H1 (cell line): Measurements from ENCODE around the gene AHRR. TPM values are rescaled to one million over a fixed set of nuclear protein-coding genes. Genes with fewer than 3 reads are reported as not detected.
A peak's percentile ranks its signal among the peaks of the same experiment; 100 is the strongest.
"Not testable (repeated sequence)": the region's sequence is repeated elsewhere in the genome, so short reads cannot be mapped to it uniquely, and the experiment has no call there.

ENCODE experiments used
- CTCF ChIA-PET: fragments of 300-600 bp; sonication (Branson Sonifier 250); formaldehyde crosslinking; loops from one replicate; lab custom pipeline; 2021; ENCODE audit not compliant: partially characterized antibody; lab: Charles Lee
- POLR2A ChIA-PET: fragments of 300-600 bp; sonication (Branson Sonifier 250); formaldehyde crosslinking; loops from one replicate; lab custom pipeline; 2021; ENCODE audit warnings: inconsistent platforms; ENCODE audit not compliant: partially characterized antibody; lab: Charles Lee
- DNase-seq, 2 experiments: peaks; one replicate each; pipeline versions ENCODE4 v3.0.0 to v3.0.0-alpha.2; 2010 to 2022; ENCODE audit warnings: low spot score in 2 of 2, low read depth in 1 of 2, mixed read lengths in 1 of 2
- FAIRE-seq: peaks from 2 replicates; lab custom pipeline; 2011; peaks lifted over from hg19 to GRCh38; lab: Jason Lieb, UNC
- H2AFZ ChIP-seq: 2 replicates; pipeline ENCODE4 v1.8.1; 2012; ENCODE audit warnings: low read length, inconsistent platforms
- H2AK5ac ChIP-seq: 2 replicates; pipeline ENCODE4 v1.6.1; 2013; ENCODE audit warnings: low read depth, low read length
- H2BK120ac ChIP-seq: replicated peaks from 2 replicates; pipeline ENCODE3; 2013; ENCODE audit warnings: low read depth, low read length, inconsistent platforms
- H2BK12ac ChIP-seq: 2 replicates; pipeline ENCODE4 v1.6.1; 2013; ENCODE audit warnings: low read depth, low read length
- H2BK15ac ChIP-seq: 2 replicates; pipeline ENCODE4 v1.6.1; 2013; ENCODE audit warnings: low read length
- H2BK20ac ChIP-seq: 2 replicates; pipeline ENCODE4 v1.6.1; 2013; ENCODE audit warnings: low read length
- H2BK5ac ChIP-seq: 2 replicates; pipeline ENCODE4 v1.6.1; 2013; ENCODE audit warnings: low read depth, low read length
- H3K14ac ChIP-seq: 2 replicates; pipeline ENCODE4 v1.6.1; 2013; ENCODE audit warnings: inconsistent platforms; ENCODE audit not compliant: insufficient read length
- H3K18ac ChIP-seq: 2 replicates; pipeline ENCODE4 v1.6.1; 2013; ENCODE audit warnings: low read length; ENCODE audit errors: extremely low read depth
- H3K23ac ChIP-seq: 2 replicates; pipeline ENCODE4 v1.6.1; 2013; ENCODE audit warnings: inconsistent platforms; ENCODE audit not compliant: insufficient read length
- H3K23me2 ChIP-seq: 2 replicates; pipeline ENCODE4 v1.6.1; 2013; ENCODE audit warnings: low read depth, low read length
- H3K27ac ChIP-seq: 2 replicates; pipeline ENCODE4 v1.6.1; 2011; ENCODE audit warnings: low read depth, low read length, inconsistent platforms
- H3K27me3 ChIP-seq, 4 experiments: replicated peaks in 1 of 4; 1 replicate in 1 of 4; 2 replicates in 3 of 4; pipeline versions ENCODE4 v1.6.1 to v1.8.1; 2011 to 2013; ENCODE audit warnings: low read length in 3 of 4, mild to moderate bottlenecking in 3 of 4, inconsistent platforms in 2 of 4, mixed read lengths in 2 of 4, moderate library complexity in 1 of 4; ENCODE audit not compliant: control insufficient read depth in 3 of 4, insufficient read depth in 3 of 4; ENCODE audit errors: extremely low read depth in 1 of 4
- H3K36me3 ChIP-seq, 4 experiments: 2 replicates each; pipeline versions ENCODE4 v1.6.1 to v1.8.1; 2011 to 2013; ENCODE audit warnings: mild to moderate bottlenecking in 4 of 4, low read length in 3 of 4, moderate library complexity in 2 of 4, control low read depth in 1 of 4, inconsistent platforms in 1 of 4; ENCODE audit not compliant: insufficient read depth in 4 of 4, control insufficient read depth in 2 of 4
- H3K4ac ChIP-seq: replicated peaks from 2 replicates; pipeline ENCODE3; 2013; ENCODE audit warnings: low read length, low read depth, mixed read lengths, inconsistent platforms; ENCODE audit not compliant: insufficient read length
- H3K4me1 ChIP-seq, 4 experiments: replicated peaks in 1 of 4; 1 replicate in 1 of 4; 2 replicates in 3 of 4; pipeline versions ENCODE4 v1.6.1 to v1.8.1; 2011 to 2013; ENCODE audit warnings: low read length in 3 of 4, inconsistent platforms in 2 of 4, mixed read lengths in 1 of 4; ENCODE audit not compliant: insufficient read depth in 4 of 4, control insufficient read depth in 3 of 4
- H3K4me2 ChIP-seq, 2 experiments: 2 replicates each; pipeline versions ENCODE4 v1.6.1 to v1.8.1; 2011 to 2013; ENCODE audit warnings: low read depth in 2 of 2, low read length in 2 of 2, control low read depth in 1 of 2, inconsistent platforms in 1 of 2, mild to moderate bottlenecking in 1 of 2; ENCODE audit not compliant: insufficient read depth in 1 of 2
- H3K4me3 ChIP-seq, 4 experiments: fragments of 200-600, 300-600 bp in 1 of 4; sonication (generic), shearing (Covaris generic), sonication (Bioruptor Twin) in 1 of 4; 2 replicates each; pipeline versions ENCODE4 v1.5.1 to v1.8.1; 2011 to 2016; ENCODE audit warnings: low read length in 4 of 4, low read depth in 3 of 4, control low read depth in 2 of 4, inconsistent platforms in 2 of 4, mild to moderate bottlenecking in 2 of 4, mixed read lengths in 1 of 4, moderate library complexity in 1 of 4; ENCODE audit not compliant: insufficient read depth in 2 of 4; ENCODE audit errors: extremely low read depth in 1 of 4
- H3K56ac ChIP-seq: replicated peaks from 2 replicates; pipeline ENCODE3; 2013; ENCODE audit warnings: low read depth, mild to moderate bottlenecking, mixed read lengths, low read length, inconsistent platforms; ENCODE audit not compliant: insufficient read length
- H3K79me1 ChIP-seq: 2 replicates; pipeline ENCODE4 v1.6.1; 2013; ENCODE audit warnings: low read depth, low read length, control low read depth
- H3K79me2 ChIP-seq, 2 experiments: 2 replicates each; pipeline versions ENCODE4 v1.6.1 to v1.8.1; 2012 to 2013; ENCODE audit warnings: low read length in 2 of 2, mild to moderate bottlenecking in 2 of 2, inconsistent platforms in 1 of 2; ENCODE audit not compliant: insufficient read depth in 2 of 2, control insufficient read depth in 1 of 2
- H3K9ac ChIP-seq, 4 experiments: replicated peaks in 1 of 4; 1 replicate in 1 of 4; 2 replicates in 3 of 4; pipeline versions ENCODE4 v1.6.1 to v1.8.1; 2011 to 2013; ENCODE audit warnings: low read depth in 3 of 4, low read length in 3 of 4, control low read depth in 2 of 4, mild to moderate bottlenecking in 2 of 4, moderate library complexity in 2 of 4, inconsistent platforms in 1 of 4; ENCODE audit errors: extremely low read depth in 1 of 4
- H3K9me3 ChIP-seq, 2 experiments: 2 replicates each; pipeline versions ENCODE4 v1.6.1 to v1.8.1; 2012 to 2013; ENCODE audit warnings: mild to moderate bottlenecking in 2 of 2, moderate library complexity in 2 of 2, control low read depth in 1 of 2, inconsistent platforms in 1 of 2, low read depth in 1 of 2, low read length in 1 of 2, mixed read lengths in 1 of 2; ENCODE audit not compliant: insufficient read depth in 2 of 2
- H4K20me1 ChIP-seq, 2 experiments: replicated peaks in 1 of 2; 2 replicates each; pipeline versions ENCODE3 to v1.8.1; 2011 to 2013; ENCODE audit warnings: inconsistent platforms in 2 of 2, low read length in 2 of 2, mild to moderate bottlenecking in 1 of 2; ENCODE audit not compliant: insufficient read depth in 2 of 2, control insufficient read depth in 1 of 2
- H4K5ac ChIP-seq: 2 replicates; pipeline ENCODE4 v1.6.1; 2013; ENCODE audit warnings: low read length, low read depth, mixed read lengths, inconsistent platforms; ENCODE audit not compliant: insufficient read length
- H4K8ac ChIP-seq: 2 replicates; pipeline ENCODE4 v1.8.0; 2013; ENCODE audit warnings: mild to moderate bottlenecking, moderate library complexity, low read length, inconsistent platforms; ENCODE audit not compliant: insufficient read depth; ENCODE audit errors: extremely low read depth
- H4K91ac ChIP-seq: replicated peaks from 2 replicates; pipeline ENCODE3; 2013; ENCODE audit warnings: low read length, mixed read lengths, inconsistent platforms; ENCODE audit not compliant: insufficient read length
- YY1 ChIP-seq: IDR thresholded peaks from 2 replicates; pipeline ENCODE4 v1.6.1; 2011; ENCODE audit warnings: low read depth, mild to moderate bottlenecking, low read length
- WGBS, 2 experiments: shearing (Covaris generic) in 1 of 2; methylation state at CpG; one replicate each; pipeline versions ENCODE4 v1.1.6 to v1.1.7; 2013 to 2015; ENCODE audit warnings: low lambda C conversion rate in 2 of 2, mixed read lengths in 2 of 2, inconsistent platforms in 1 of 2, low coverage in 1 of 2, missing lambda C conversion rate in 1 of 2; ENCODE audit not compliant: insufficient replicate concordance in 2 of 2, insufficient coverage in 1 of 2, insufficient read length in 1 of 2; ENCODE audit errors: extremely low coverage in 1 of 2, missing lambda C conversion rate in 1 of 2; 5-methylcytosine and 5-hydroxymethylcytosine counted together
- polyA plus RNA-seq, 7 experiments: library from polyadenylated mRNA; depleted of rRNA in 3 of 7; stranded (reverse) in 5 of 7; unstranded in 2 of 7; fragments of >200 nt in 5 of 7; fragments of 200-250 nt in 2 of 7; gene quantifications; 1 replicate in 5 of 7; 2 replicates in 1 of 7; 4 replicates in 1 of 7; pipeline versions ENCODE4 v1.2.1 to v1.2.3, GENCODE V29; 2011 to 2013; ENCODE audit warnings: missing spikeins in 2 of 7, mixed read lengths in 2 of 7
- total RNA-seq: library from RNA; stranded (reverse); fragmentation: NEBNext Ultra II Directional; extraction: Animal tissue kit (Norgen Biotek cat#: 25700); gene quantifications from 2 replicates; pipeline ENCODE4 v1.2.1, GENCODE V29; 2021

AHRR gene
- total and polyA plus RNA-seq, 2 of the 8 experiments (the other 6 are each of a cell fraction or from before 2014, with no cell fraction given): 0.41 to 0.80 TPM

GRCh38 chr5:309831-310230 is 11.7 kb upstream of the AHRR start:
- H2BK120ac ChIP-seq, H3K79me1 ChIP-seq, H2BK12ac ChIP-seq, H4K91ac ChIP-seq, H4K5ac ChIP-seq, H3K14ac ChIP-seq, H3K4ac ChIP-seq, H3K27ac ChIP-seq, H2BK5ac ChIP-seq, H3K18ac ChIP-seq, H3K23me2 ChIP-seq, H3K56ac ChIP-seq, FAIRE-seq, H3K9ac ChIP-seq, POLR2A ChIA-PET, H3K9me3 ChIP-seq, H2AK5ac ChIP-seq, H2BK20ac ChIP-seq, H3K27me3 ChIP-seq, H4K8ac ChIP-seq, H3K4me3 ChIP-seq, H3K4me1 ChIP-seq, H2BK15ac ChIP-seq, CTCF ChIA-PET, H3K4me2 ChIP-seq, H3K79me2 ChIP-seq, DNase-seq, H3K23ac ChIP-seq, H2AFZ ChIP-seq: not testable (repeated sequence)
- 97% methylated on average over 9 of the region's 21 CpGs; no CpG with 5 or more reads in 1 of the 2 experiments for WGBS, 2 experiments
- Histone ChIP-seq H4K20me1 (peaks cover 7 to 16% of the 10 kb centered on the region in 2 experiments), H3K36me3 (peaks cover 0 to 12% (median 5%) of the 10 kb centered on the region in 4 experiments; a peak in 3 of 8 replicates)
- TF ChIP-seq YY1: peak; percentile 45; the same call in 1 of the 2 replicates
